Small intestine (tissue), 7 donors: ENCODE measurements around the gene THSD7A. TPM values are rescaled to one million over a fixed set of nuclear protein-coding genes. Genes with fewer than 3 reads are reported as not detected.
"Not testable (repeated sequence)": the region's sequence is repeated elsewhere in the genome, so short reads cannot be mapped to it uniquely, and the experiment has no call there.

Experiments used
- DNase-seq, 2 donors: peaks; one replicate each; pipeline versions ENCODE4 v3.0.0 to v3.0.0-alpha.2; 2013
- FAIRE-seq: peaks from 2 replicates; lab custom pipeline; 2012; peaks lifted over from hg19 to GRCh38; lab: Jason Lieb, UNC
- H3K27ac ChIP-seq, 3 donors: one replicate each; pipeline ENCODE4 v1.5.1; 2013; ENCODE audit warnings: low read length in 2 of 3, mild to moderate bottlenecking in 2 of 3, control low read depth in 1 of 3, inconsistent platforms in 1 of 3, low read depth in 1 of 3, moderate library complexity in 1 of 3
- H3K27me3 ChIP-seq, 3 donors: one replicate each; pipeline ENCODE4 v1.6.1; 2013; ENCODE audit warnings: low read length in 3 of 3, inconsistent platforms in 1 of 3; ENCODE audit not compliant: control insufficient read depth in 3 of 3, insufficient read depth in 3 of 3
- H3K36me3 ChIP-seq, 3 donors: one replicate each; pipeline ENCODE4 v1.6.1; 2013; ENCODE audit warnings: low read length in 3 of 3, inconsistent platforms in 1 of 3, low read depth in 1 of 3, mild to moderate bottlenecking in 1 of 3, moderate library complexity in 1 of 3; ENCODE audit not compliant: control insufficient read depth in 3 of 3, insufficient read depth in 2 of 3
- H3K4me1 ChIP-seq, 3 donors: one replicate each; pipeline ENCODE4 v1.6.1; 2013; ENCODE audit warnings: low read length in 2 of 3, inconsistent platforms in 1 of 3, low read depth in 1 of 3, mild to moderate bottlenecking in 1 of 3, moderate library complexity in 1 of 3; ENCODE audit not compliant: control insufficient read depth in 3 of 3, insufficient read depth in 2 of 3
- H3K4me3 ChIP-seq, 3 donors: one replicate each; pipeline ENCODE4 v1.5.1; 2013; ENCODE audit warnings: low read length in 3 of 3, control low read depth in 1 of 3, inconsistent platforms in 1 of 3, low read depth in 1 of 3, mild to moderate bottlenecking in 1 of 3, moderate library complexity in 1 of 3
- H3K9me3 ChIP-seq, 2 donors: one replicate each; pipeline ENCODE4 v1.6.1; 2013; ENCODE audit warnings: low read depth in 1 of 2, low read length in 1 of 2; ENCODE audit not compliant: control insufficient read depth in 2 of 2, insufficient read depth in 1 of 2
- WGBS, 3 donors: extraction: QIAGEN DNeasy Blood & Tissue Kit; methylation state at CpG; one replicate each; pipeline ENCODE4 v1.1.7; 2013; 5-methylcytosine and 5-hydroxymethylcytosine counted together
- polyA plus RNA-seq, 4 donors: library from polyadenylated mRNA; stranded (reverse) in 3 of 4; unstranded in 1 of 4; fragments of 200-250 nt in 3 of 4; fragments of 120-200 nt in 1 of 4; gene quantifications; one replicate each; pipeline versions ENCODE4 v1.2.1 to v1.2.3, GENCODE V29; 2013
- donor health status: healthy with polysubstance abuse.
- donor health status: control.
- donor health status: control.
- donor health status: Bipolar disorder and iron deficiency.
- donor health status: healthy.

The THSD7A gene
- polyA plus RNA-seq, 4 donors, result 1.1 to 3.5 TPM; not detected in 2

- H3K36me3 ChIP-seq, result no peaks in the 10 kb centered on the region
- H3K4me1 ChIP-seq, result no peaks in the 10 kb centered on the region
- no peak for DNase-seq
- H3K27me3 ChIP-seq, result no peaks in the 10 kb centered on the region
- no peaks in the 10 kb centered on the region for H3K9me3 ChIP-seq
- WGBS, 3 donors, result 61 to 65% (median 65%) methylated on average over 3 of the region's 3 CpGs
- H3K27ac ChIP-seq, result no peak overlapping the region
- no peak overlapping the region for H3K4me3 ChIP-seq
- no peak for FAIRE-seq
Measured at GRCh38 chr7:11533229-11533820, 298.7 kb downstream of the THSD7A start.

- H3K27ac ChIP-seq, result no peak overlapping the region
- no peak for FAIRE-seq
- WGBS, 3 donors, result 40 to 76% (median 44%) methylated on average over 3 of the region's 3 CpGs
Measured at GRCh38 chr7:11529382-11529781, 302.6 kb downstream of the THSD7A start.

GRCh38 chr7:11527707-11528106 is 304.3 kb downstream of the THSD7A start:
- Histone ChIP-seq H3K4me1 (no peaks in the 10 kb centered on the region), H3K4me3 (no peak overlapping the region), H3K36me3 (no peaks in the 10 kb centered on the region), H3K9me3 (peaks cover 0 to 6% of the 10 kb centered on the region in 2 donors), H3K27me3 (no peaks in the 10 kb centered on the region), H3K27ac (no peak overlapping the region)
- WGBS, 3 donors, result 71 to 82% (median 72%) methylated on average over 2 of the region's 2 CpGs
- no peak for FAIRE-seq
- no peak for DNase-seq

More at GRCh38 chr7:11529382-11529781, 302.6 kb downstream of the THSD7A start:
- no peaks in the 10 kb centered on the region for H3K27me3 ChIP-seq
- H3K9me3 ChIP-seq, result peaks cover 0 to 6% of the 10 kb centered on the region in 2 donors
- DNase-seq, result no peak
- H3K4me3 ChIP-seq, result no peak overlapping the region
- H3K4me1 ChIP-seq, result no peaks in the 10 kb centered on the region
- H3K36me3 ChIP-seq, result no peaks in the 10 kb centered on the region

- Histone ChIP-seq H3K27me3 (no peaks in the 10 kb centered on the region), H3K9me3 (peaks cover 0 to 6% of the 10 kb centered on the region in 2 donors), H3K36me3 (no peaks in the 10 kb centered on the region), H3K4me3 (no peak overlapping the region), H3K4me1 (no peaks in the 10 kb centered on the region), H3K27ac (no peak overlapping the region)
- DNase-seq, result no peak
- FAIRE-seq, result no peak
- 76 to 79% (median 77%) methylated on average over 5 of the region's 5 CpGs for WGBS, 3 donors
Measured at GRCh38 chr7:11524476-11525397, 307.3 kb downstream of the THSD7A start.

GRCh38 chr7:11521964-11522499 is 310.0 kb downstream of the THSD7A start:
- H3K36me3 ChIP-seq, H3K4me1 ChIP-seq, H3K9me3 ChIP-seq, DNase-seq, H3K4me3 ChIP-seq, H3K27me3 ChIP-seq, H3K27ac ChIP-seq: not testable (repeated sequence)
- WGBS, 3 donors, result 52 to 73% (median 61%) methylated on average over 2 of the region's 2 CpGs
- peak; percentile 57 for FAIRE-seq

GRCh38 chr7:11517853-11518252 is 314.1 kb downstream of the THSD7A start:
- H3K36me3 ChIP-seq, result no peaks in the 10 kb centered on the region
- WGBS, 3 donors, result 69 to 85% (median 84%) methylated on average over 1 of the region's 1 CpG
- no peak for FAIRE-seq
- no peak overlapping the region for H3K27ac ChIP-seq
- no peaks in the 10 kb centered on the region for H3K4me1 ChIP-seq
- no peaks in the 10 kb centered on the region for H3K9me3 ChIP-seq
- no peaks in the 10 kb centered on the region for H3K27me3 ChIP-seq
- no peak for DNase-seq
- no peak overlapping the region for H3K4me3 ChIP-seq

GRCh38 chr7:11516328-11516727 is 315.7 kb downstream of the THSD7A start:
- Histone ChIP-seq H3K4me1 (no peaks in the 10 kb centered on the region), H3K4me3 (no peak overlapping the region), H3K9me3 (no peaks in the 10 kb centered on the region), H3K27me3 (no peaks in the 10 kb centered on the region), H3K36me3 (no peaks in the 10 kb centered on the region), H3K27ac (no peak overlapping the region)
- DNase-seq (no peak), FAIRE-seq (no peak)
- 45 to 58% (median 49%) methylated on average over 3 of the region's 3 CpGs for WGBS, 3 donors

- no peaks in the 10 kb centered on the region for H3K4me1 ChIP-seq
- H3K27ac ChIP-seq, result no peak overlapping the region
- no peaks in the 10 kb centered on the region for H3K27me3 ChIP-seq
- H3K9me3 ChIP-seq, result no peaks in the 10 kb centered on the region
- WGBS, 3 donors, result 46 to 64% (median 61%) methylated on average over 1 of the region's 1 CpG
- H3K36me3 ChIP-seq, result no peaks in the 10 kb centered on the region
- H3K4me3 ChIP-seq, result no peak overlapping the region
- no peak for DNase-seq
- no peak for FAIRE-seq
Measured at GRCh38 chr7:11513460-11513859, 318.5 kb downstream of the THSD7A start.
